HG03135 (cell line): ENCODE results near the gene ZIC3.

Experiments used
- ATAC-seq: cut with Tn5 transposase; IDR thresholded peaks from one replicate; pipeline ENCODE4 v1.9.1; 2021; ENCODE audit warnings: mild to moderate bottlenecking, moderate library complexity; ENCODE audit not compliant: unreplicated experiment

ZIC3 gene

GRCh38 chrX:137573324-137574101, 7.6 kb downstream of the ZIC3 start:
- no peak for ATAC-seq

- ATAC-seq: no peak
These were observed 8.3 kb downstream of the ZIC3 start for GRCh38 chrX:137574102-137574783.

- no peak for ATAC-seq
These were observed 8.9 kb downstream of the ZIC3 start for GRCh38 chrX:137574784-137575293.

- ATAC-seq: no peak
These were observed 9.8 kb downstream of the ZIC3 start for GRCh38 chrX:137575596-137576255.

- ATAC-seq: no peak
These were observed 21.2 kb downstream of the ZIC3 start for GRCh38 chrX:137587151-137587550.

- no peak for ATAC-seq
These were observed 34.8 kb downstream of the ZIC3 start for GRCh38 chrX:137600769-137601168.
